Endothelial cell of umbilical vein (primary cell): ENCODE data around the gene MGLL. TPM values are rescaled to one million over a fixed set of nuclear protein-coding genes. Genes with fewer than 3 reads are reported as not detected.

Source experiments
- BruUV-seq: library from RNA; stranded (reverse); fragments of 400-500 nt; replicated peaks from 2 replicates; lab custom pipeline; 2021; lab: Mats Ljungman, UMichigan
- CTCF ChIA-PET: fragments of 300-600, 350-600 bp; sonication (Branson Sonifier 250); formaldehyde crosslinking; loops from one replicate; lab custom pipeline; 2021; ENCODE audit warnings: antibody characterized with exemption, inconsistent platforms; lab: Charles Lee
- POLR2A ChIA-PET: fragments of 300-600, 350-600 bp; sonication (Branson Sonifier 250); formaldehyde crosslinking; loops from one replicate; lab custom pipeline; 2021; ENCODE audit warnings: antibody characterized with exemption, inconsistent platforms; lab: Charles Lee
- DNase-seq: peaks from one replicate; pipeline ENCODE4 v3.0.0-alpha.2; 2011; ENCODE audit warnings: low read depth, low spot score
- FAIRE-seq: peaks from 2 replicates; lab custom pipeline; 2011; peaks lifted over from hg19 to GRCh38; lab: Jason Lieb, UNC
- H2AFZ ChIP-seq: 2 replicates; pipeline ENCODE4 v1.6.0; 2012; ENCODE audit warnings: low read depth, low read length, control low read depth, inconsistent platforms
- H3K27ac ChIP-seq: 2 replicates; pipeline ENCODE4 v1.5.1; 2011; ENCODE audit warnings: low read depth, mild to moderate bottlenecking, control low read depth, low read length, moderate library complexity; ENCODE audit not compliant: insufficient read depth
- H3K27me3 ChIP-seq, 2 experiments: 2 replicates each; pipeline versions ENCODE4 v1.6.0 to v1.6.1; 2011; ENCODE audit warnings: low read length in 2 of 2, mixed read lengths in 1 of 2; ENCODE audit not compliant: control insufficient read depth in 2 of 2, insufficient read depth in 2 of 2
- H3K36me3 ChIP-seq, 2 experiments: 2 replicates in 1 of 2; 3 replicates in 1 of 2; pipeline ENCODE4 v1.5.1; 2011; ENCODE audit warnings: low read length in 2 of 2, mild to moderate bottlenecking in 1 of 2, moderate library complexity in 1 of 2; ENCODE audit not compliant: control insufficient read depth in 2 of 2, insufficient read depth in 2 of 2; ENCODE audit errors: extremely low read depth in 1 of 2
- H3K4me1 ChIP-seq: 3 replicates; pipeline ENCODE4 v1.5.1; 2011; ENCODE audit warnings: mild to moderate bottlenecking, low read length; ENCODE audit not compliant: control insufficient read depth, insufficient read depth; ENCODE audit errors: extremely low read depth
- H3K4me2 ChIP-seq: 2 replicates; pipeline ENCODE4 v1.6.1; 2011; ENCODE audit warnings: low read length, control low read depth, mixed read lengths; ENCODE audit not compliant: insufficient read depth
- H3K4me3 ChIP-seq, 3 experiments: fragments of 200-600 bp in 1 of 3; sonication (generic), shearing (Covaris generic) in 1 of 3; replicated peaks in 1 of 3; 2 replicates each; pipeline ENCODE4 v1.5.1; 2011 to 2016; ENCODE audit warnings: control low read depth in 3 of 3, low read length in 3 of 3, mild to moderate bottlenecking in 2 of 3, inconsistent platforms in 1 of 3, low read depth in 1 of 3, moderate library complexity in 1 of 3; ENCODE audit not compliant: insufficient read depth in 1 of 3
- H3K79me2 ChIP-seq: 2 replicates; pipeline ENCODE4 v1.6.0; 2012; ENCODE audit warnings: low read length, inconsistent platforms; ENCODE audit not compliant: control insufficient read depth, insufficient read depth
- H3K9ac ChIP-seq: replicated peaks from 2 replicates; pipeline ENCODE3; 2011; ENCODE audit warnings: low read length, control low read depth; ENCODE audit not compliant: insufficient read depth; ENCODE audit errors: extremely low read depth
- H3K9me1 ChIP-seq: replicated peaks from 3 replicates; pipeline ENCODE4 v1.6.0; 2011; ENCODE audit warnings: mild to moderate bottlenecking, low read length; ENCODE audit not compliant: control insufficient read depth, insufficient read depth; ENCODE audit errors: extremely low read depth
- H3K9me3 ChIP-seq: replicated peaks from 2 replicates; pipeline ENCODE4 v1.5.1; 2012; ENCODE audit warnings: low read length, inconsistent platforms; ENCODE audit not compliant: control insufficient read depth, insufficient read depth
- H4K20me1 ChIP-seq: replicated peaks from 2 replicates; pipeline ENCODE3; 2011; ENCODE audit warnings: mild to moderate bottlenecking, low read length; ENCODE audit not compliant: control insufficient read depth, insufficient read depth; ENCODE audit errors: extremely low read depth
- EZH2 ChIP-seq: IDR thresholded peaks from 2 replicates; pipeline ENCODE4 v1.6.1; 2012; ENCODE audit warnings: borderline replicate concordance, low read depth, mild to moderate bottlenecking, moderate library complexity, low read length, inconsistent platforms; ENCODE audit not compliant: severe bottlenecking
- FOS ChIP-seq: IDR thresholded peaks from 2 replicates; pipeline ENCODE4 v1.6.1; 2011; ENCODE audit warnings: mild to moderate bottlenecking, low read length, moderate library complexity, borderline replicate concordance; ENCODE audit not compliant: insufficient read depth
- GATA2 ChIP-seq: IDR thresholded peaks from 2 replicates; pipeline ENCODE4 v1.7.0; 2011; ENCODE audit warnings: low read depth, mild to moderate bottlenecking, moderate library complexity, mixed read lengths, low read length; ENCODE audit not compliant: insufficient read length, insufficient read depth
- JUN ChIP-seq: IDR thresholded peaks from 2 replicates; pipeline ENCODE4 v1.6.1; 2011; ENCODE audit warnings: borderline replicate concordance, low read depth; ENCODE audit not compliant: insufficient read length, insufficient read depth
- MYC ChIP-seq: IDR thresholded peaks from one replicate; pipeline ENCODE4 v1.6.1; 2011; ENCODE audit warnings: mild to moderate bottlenecking, low read depth, low read length
- POLR2A ChIP-seq: IDR thresholded peaks from 2 replicates; pipeline ENCODE4 v1.6.1; 2012; ENCODE audit warnings: low read depth, mild to moderate bottlenecking, control low read depth, low read length
- POLR2AphosphoS5 ChIP-seq: IDR thresholded peaks from 2 replicates; pipeline ENCODE4 v1.6.1; 2012; ENCODE audit warnings: low read depth, mild to moderate bottlenecking, control low read depth, low read length, moderate library complexity; ENCODE audit not compliant: insufficient read depth
- dilution Hi-C: fragments of 300-500 bp; cut with MboI; formaldehyde crosslinking; loops from one replicate; pipeline ENCODE4 v1.15.0; 2019; ENCODE audit warnings: low sequenced_read_pairs; ENCODE audit not compliant: extremely low pct_ligation_motif_present
- intact Hi-C: fragments of 100-400 bp; cut with micrococcal nuclease; formaldehyde crosslinking; loops from one replicate; pipeline ENCODE4 v1.10.0; 2022
- polyA plus RNA-seq, 4 experiments: library from polyadenylated mRNA; depleted of rRNA in 3 of 4; stranded (reverse) in 3 of 4; unstranded in 1 of 4; fragments of >200 nt; gene quantifications; 2 replicates each; pipeline versions ENCODE4 v1.2.1 to v1.2.3, GENCODE V29; 2011 to 2012; ENCODE audit warnings: missing spikeins in 1 of 4
- total RNA-seq: library from RNA; stranded (reverse); gene quantifications from 2 replicates; pipeline ENCODE4 v1.2.3, GENCODE V29; 2021
- TF ChIP-seq, protein P1 (sequence below), 2 donors: IDR thresholded peaks; 1 replicate in 1 of 2; 2 replicates in 1 of 2; pipeline ENCODE4 v1.5.1; 2011; ENCODE audit warnings: low read length in 2 of 2, mild to moderate bottlenecking in 2 of 2, moderate library complexity in 2 of 2, control low read depth in 1 of 2, inconsistent platforms in 1 of 2, low read depth in 1 of 2; ENCODE audit not compliant: insufficient read depth in 1 of 2; ENCODE audit errors: extremely low read depth in 1 of 2
- TF ChIP-seq, protein P2 (sequence below): IDR thresholded peaks from 2 replicates; pipeline ENCODE4 v1.6.1; 2011; ENCODE audit not compliant: insufficient read depth, insufficient read length

Gene MGLL
- total and polyA plus RNA-seq, 2 donors (not counting 3 experiments of a cell fraction or from before 2014, with no cell fraction given): 30.7 to 60.2 TPM

DNA sequence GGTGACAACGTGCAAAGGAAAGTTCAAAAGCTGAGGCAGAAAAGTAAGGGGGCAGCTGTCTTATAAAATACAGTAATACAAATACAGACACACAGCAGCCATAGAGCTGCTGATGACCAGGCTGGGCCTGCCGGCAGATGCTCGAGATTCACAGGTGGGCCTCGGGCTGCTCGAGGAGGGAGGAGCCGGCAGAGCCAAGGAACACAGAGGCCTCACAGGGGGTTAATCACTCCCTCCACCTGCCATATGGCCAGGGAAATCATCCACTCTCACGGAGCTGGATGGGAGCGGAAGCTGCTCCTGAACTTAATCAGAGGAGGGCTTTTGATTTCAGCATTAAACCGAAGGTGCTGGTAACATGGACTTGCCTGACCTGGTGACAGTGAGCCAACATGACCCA is 29.6 kb upstream of the MGLL start:
- Histone ChIP-seq H3K36me3 (no peaks in the 10 kb centered on the region), H3K9me1 (no peaks in the 10 kb centered on the region), H3K9me3 (no peaks in the 10 kb centered on the region), H3K9ac (no peak overlapping the region), H3K27me3 (peaks cover 0 to 8% of the 10 kb centered on the region in 2 experiments), H3K4me2 (no peak overlapping the region), H2AFZ (no peak overlapping the region), H4K20me1 (no peaks in the 10 kb centered on the region), H3K4me3 (no peak overlapping the region), H3K27ac (no peak overlapping the region), H3K79me2 (no peaks in the 10 kb centered on the region), H3K4me1 (no peaks in the 10 kb centered on the region)
- intact Hi-C loops (no loop called here), dilution Hi-C loops (no loop called here)
- ChIA-PET POLR2A (no interaction called here), CTCF (no interaction called here)
- TF ChIP-seq POLR2A: no peak
- no peak for TF ChIP-seq JUN
- TF ChIP-seq EZH2: no peak
- TF ChIP-seq, protein P1, sequence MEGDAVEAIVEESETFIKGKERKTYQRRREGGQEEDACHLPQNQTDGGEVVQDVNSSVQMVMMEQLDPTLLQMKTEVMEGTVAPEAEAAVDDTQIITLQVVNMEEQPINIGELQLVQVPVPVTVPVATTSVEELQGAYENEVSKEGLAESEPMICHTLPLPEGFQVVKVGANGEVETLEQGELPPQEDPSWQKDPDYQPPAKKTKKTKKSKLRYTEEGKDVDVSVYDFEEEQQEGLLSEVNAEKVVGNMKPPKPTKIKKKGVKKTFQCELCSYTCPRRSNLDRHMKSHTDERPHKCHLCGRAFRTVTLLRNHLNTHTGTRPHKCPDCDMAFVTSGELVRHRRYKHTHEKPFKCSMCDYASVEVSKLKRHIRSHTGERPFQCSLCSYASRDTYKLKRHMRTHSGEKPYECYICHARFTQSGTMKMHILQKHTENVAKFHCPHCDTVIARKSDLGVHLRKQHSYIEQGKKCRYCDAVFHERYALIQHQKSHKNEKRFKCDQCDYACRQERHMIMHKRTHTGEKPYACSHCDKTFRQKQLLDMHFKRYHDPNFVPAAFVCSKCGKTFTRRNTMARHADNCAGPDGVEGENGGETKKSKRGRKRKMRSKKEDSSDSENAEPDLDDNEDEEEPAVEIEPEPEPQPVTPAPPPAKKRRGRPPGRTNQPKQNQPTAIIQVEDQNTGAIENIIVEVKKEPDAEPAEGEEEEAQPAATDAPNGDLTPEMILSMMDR (IDR thresholded peaks at IDR 0.05; ENCODE audit: extremely low read depth in 1 of 2, insufficient read depth in 1 of 2, low read depth in 1 of 2, low read length in 2 of 2): no peak
- no peak for TF ChIP-seq POLR2AphosphoS5
- TF ChIP-seq MYC: no peak
- TF ChIP-seq, protein P2, sequence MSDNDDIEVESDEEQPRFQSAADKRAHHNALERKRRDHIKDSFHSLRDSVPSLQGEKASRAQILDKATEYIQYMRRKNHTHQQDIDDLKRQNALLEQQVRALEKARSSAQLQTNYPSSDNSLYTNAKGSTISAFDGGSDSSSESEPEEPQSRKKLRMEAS: no peak
- no peak for TF ChIP-seq GATA2
- TF ChIP-seq FOS: no peak
- FAIRE-seq: no peak
- no TSS peak for BruUV-seq
- DNase-seq: no peak
